Measurements from ENCODE around the gene PTPN3.
"Not testable (repeated sequence)": the region's sequence is repeated elsewhere in the genome, so short reads cannot be mapped to it uniquely, and the experiment has no call there.

Gene PTPN3

DNA sequence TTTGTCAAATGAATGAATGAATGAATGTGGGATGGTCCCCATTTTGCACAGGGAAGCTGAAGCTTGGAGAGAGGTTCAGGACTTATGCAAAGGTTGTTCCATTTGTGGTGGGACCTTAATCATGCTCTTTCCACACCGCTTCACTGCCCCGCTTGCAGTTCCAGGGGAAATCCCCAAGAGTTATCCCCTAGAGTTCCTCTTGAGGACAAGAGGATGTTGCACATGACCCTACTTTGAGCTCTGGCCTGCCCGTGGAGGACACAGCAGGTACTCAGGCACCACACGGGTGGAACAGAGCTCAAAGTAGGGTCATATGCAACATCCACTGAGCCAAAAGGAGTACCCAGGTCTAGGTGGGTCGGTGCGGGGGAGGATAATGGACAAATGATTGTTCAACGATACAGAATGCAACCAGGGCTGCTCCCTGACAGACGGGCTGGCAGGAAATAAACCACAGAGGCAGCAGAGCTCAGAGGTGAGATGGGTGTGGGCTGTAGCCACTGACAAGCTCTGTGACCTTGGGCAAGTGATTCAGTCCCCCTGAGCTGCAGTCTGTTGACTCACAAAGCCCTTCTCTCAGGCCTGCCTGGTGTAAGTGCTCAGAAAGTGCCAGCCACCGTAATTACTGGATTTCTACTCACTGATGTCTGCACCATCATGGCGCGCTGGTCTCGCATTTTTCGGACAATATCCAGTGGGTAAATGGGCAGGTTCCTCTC is 116.9 kb downstream of the PTPN3 start:
- no peaks in the 10 kb centered on the region for H3K36me3 Mint-ChIP-seq
- DNase-seq (peak; percentile 46), ATAC-seq (replicated peaks) (peak; percentile 86 to 87)
- peaks cover 9 to 14% of the 10 kb centered on the region in 2 donors for H3K4me1 Mint-ChIP-seq
- H3K27me3 Mint-ChIP-seq: peaks cover 28 to 35% of the 10 kb centered on the region in 2 donors
- peak overlapping the region in 1 of 2 donors; percentile 23 for H3K4me3 Mint-ChIP-seq
- H3K9me3 Mint-ChIP-seq: peaks cover 3 to 5% of the 10 kb centered on the region in 2 donors
- H3K27ac Mint-ChIP-seq: peak overlapping the region; percentile 85

DNA sequence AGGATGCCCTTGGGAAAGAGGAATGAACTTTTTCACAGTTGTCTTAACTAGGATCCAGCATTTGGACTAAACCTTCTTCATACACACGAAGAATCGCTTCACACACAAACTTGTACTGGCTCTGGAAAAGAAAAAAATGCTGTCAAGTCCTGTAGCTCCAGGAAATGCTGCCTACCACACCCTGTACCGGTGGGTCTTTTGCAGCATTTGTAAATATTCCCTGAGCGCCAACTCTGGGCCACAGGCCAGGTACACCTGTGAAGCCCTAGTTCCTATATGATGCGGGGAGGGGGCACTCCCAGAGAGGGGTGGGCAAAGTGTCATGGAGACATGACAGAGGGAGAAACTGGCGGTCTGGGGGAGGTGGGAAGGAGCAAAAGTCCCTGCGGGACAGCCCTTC is 118.6 kb downstream of the PTPN3 start:
- DNase-seq (no peak), ATAC-seq (replicated peaks) (no peak)
- no peaks in the 10 kb centered on the region for H3K36me3 Mint-ChIP-seq
- H3K9me3 Mint-ChIP-seq: peaks cover 3 to 5% of the 10 kb centered on the region in 2 donors
- H3K27me3 Mint-ChIP-seq: peaks cover 17 to 36% of the 10 kb centered on the region in 2 donors
- H3K4me1 Mint-ChIP-seq: peaks cover 9 to 14% of the 10 kb centered on the region in 2 donors
- H3K27ac Mint-ChIP-seq: no peak overlapping the region
- no peak overlapping the region for H3K4me3 Mint-ChIP-seq

DNA sequence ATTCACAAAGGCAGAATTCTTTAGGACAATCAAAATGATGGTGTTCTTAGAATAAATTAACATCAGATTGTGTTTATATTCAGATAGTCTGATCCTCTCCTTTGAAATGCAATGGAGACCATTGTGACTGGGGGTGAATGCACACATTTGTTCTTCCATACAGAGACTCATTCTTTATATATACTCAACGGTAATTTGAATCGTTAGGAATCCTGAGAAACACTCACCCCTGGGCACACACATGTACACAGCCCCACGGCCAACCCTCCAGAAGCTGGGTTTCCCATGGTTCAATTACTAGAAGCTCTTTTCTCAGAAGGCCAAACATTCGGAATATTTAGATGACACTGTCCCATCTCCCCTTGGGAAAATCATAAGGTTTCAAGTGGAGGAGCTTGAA is 119.8 kb downstream of the PTPN3 start:
- Mint-ChIP-seq H3K4me3 (no peak overlapping the region), H3K9me3 (peaks cover 3 to 7% of the 10 kb centered on the region in 2 donors), H3K4me1 (peaks cover 9 to 14% of the 10 kb centered on the region in 2 donors), H3K27me3 (peaks cover 17 to 31% of the 10 kb centered on the region in 2 donors), H3K36me3 (no peaks in the 10 kb centered on the region), H3K27ac (no peak overlapping the region)
- ATAC-seq (replicated peaks) (no peak), DNase-seq (no peak)

DNA sequence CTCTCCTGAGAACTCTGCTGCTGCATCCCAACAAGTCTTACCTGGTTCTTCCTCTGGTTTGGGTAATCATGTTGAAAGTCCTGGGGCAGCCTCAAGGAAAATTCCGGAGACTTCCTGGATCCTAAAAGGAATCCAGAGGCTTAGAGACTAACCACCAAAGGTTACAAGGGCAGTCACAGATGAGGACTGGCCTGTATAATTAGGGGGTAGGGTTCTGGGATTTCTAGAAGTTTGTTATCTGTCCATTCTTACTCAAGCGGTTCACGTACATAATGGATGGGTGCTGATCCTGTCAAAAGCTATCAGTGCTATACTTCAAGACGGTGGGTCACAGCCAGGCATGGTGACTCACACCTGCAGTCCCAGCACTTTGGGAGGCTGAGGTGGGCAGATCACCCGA is 125.9 kb downstream of the PTPN3 start:
- Mint-ChIP-seq H3K4me1 (no peaks in the 10 kb centered on the region), H3K9me3 (peaks cover 8 to 13% of the 10 kb centered on the region in 2 donors), H3K27me3 (peaks cover 19 to 25% of the 10 kb centered on the region in 2 donors), H3K27ac (no peak overlapping the region), H3K4me3 (no peak overlapping the region), H3K36me3 (peaks cover 0 to 3% of the 10 kb centered on the region in 2 donors)
- ATAC-seq (replicated peaks) (no peak), DNase-seq (no peak)

DNA sequence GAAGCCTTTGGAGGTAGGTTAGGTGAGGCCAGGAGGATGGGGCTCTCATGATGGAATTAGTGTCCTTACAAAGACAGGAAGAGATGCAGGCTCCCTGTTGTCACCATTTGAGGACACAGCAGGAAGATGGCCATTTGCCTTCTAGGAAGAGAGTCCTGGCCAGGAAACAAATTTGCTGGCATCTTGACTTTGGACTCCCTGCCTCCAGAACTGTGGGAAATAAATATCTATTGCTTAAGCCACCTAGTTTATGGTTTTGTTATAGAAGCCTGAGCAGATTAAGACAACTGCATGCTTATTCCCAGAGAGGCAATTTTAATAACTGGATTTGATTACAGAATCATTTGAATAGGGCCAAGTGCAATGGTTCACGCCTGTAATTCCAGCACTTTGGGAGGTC is 126.7 kb downstream of the PTPN3 start:
- ATAC-seq (replicated peaks): no peak
- no peak for DNase-seq
- Mint-ChIP-seq H3K4me1 (no peaks in the 10 kb centered on the region), H3K27me3 (peaks cover 21 to 25% of the 10 kb centered on the region in 2 donors), H3K4me3 (no peak overlapping the region), H3K27ac (no peak overlapping the region), H3K9me3 (peaks cover 8 to 13% of the 10 kb centered on the region in 2 donors), H3K36me3 (peaks cover 0 to 3% of the 10 kb centered on the region in 2 donors)

DNA sequence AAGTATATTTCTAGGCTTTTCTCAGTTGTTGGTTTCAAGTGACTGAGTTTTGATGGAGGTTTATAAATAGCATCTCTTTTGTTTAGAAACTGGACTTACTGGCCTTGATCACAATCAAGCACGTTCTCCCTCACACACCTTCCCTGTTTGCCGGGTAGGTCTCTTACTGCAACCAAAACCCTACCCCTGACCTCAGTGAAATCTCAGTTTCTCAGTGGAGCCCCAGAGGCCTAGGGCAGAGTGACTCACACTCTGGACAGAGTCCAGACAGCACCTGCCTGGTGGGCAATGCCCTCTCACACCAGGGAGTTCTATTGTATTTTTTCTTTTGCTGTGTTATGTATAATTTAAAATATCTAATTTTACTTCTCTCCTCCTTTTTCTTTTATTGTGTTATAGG is 128.8 kb downstream of the PTPN3 start:
- Mint-ChIP-seq H3K4me3 (no peak overlapping the region), H3K9me3 (peaks cover 8 to 13% of the 10 kb centered on the region in 2 donors), H3K4me1 (no peaks in the 10 kb centered on the region), H3K27me3 (peaks cover 14 to 35% of the 10 kb centered on the region in 2 donors), H3K27ac (no peak overlapping the region), H3K36me3 (peaks cover 0 to 3% of the 10 kb centered on the region in 2 donors)
- ATAC-seq (replicated peaks) (no peak), DNase-seq (no peak)

DNA sequence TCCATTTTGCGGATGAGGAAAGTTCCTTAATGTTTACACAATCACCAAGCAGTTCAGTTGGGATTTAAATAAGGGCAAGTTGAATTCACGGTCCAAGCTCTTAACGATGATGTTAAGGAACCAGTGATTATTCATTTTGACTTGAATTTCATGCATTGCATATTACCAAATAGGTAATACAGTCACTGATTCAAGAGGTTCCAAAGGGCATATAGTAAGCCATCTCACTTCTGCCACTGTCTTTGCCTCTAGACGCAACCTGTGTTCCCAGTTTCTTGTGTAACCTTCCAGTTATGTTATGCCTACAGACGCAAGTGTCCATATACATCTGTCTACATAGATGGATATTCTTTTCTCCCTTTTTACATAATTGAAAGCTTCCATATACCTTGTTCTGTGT is 137.3 kb downstream of the PTPN3 start:
- no peak overlapping the region for H3K27ac Mint-ChIP-seq
- ATAC-seq (replicated peaks) (no peak), DNase-seq (no peak)
- H3K9me3 Mint-ChIP-seq: peaks cover 0 to 1% of the 10 kb centered on the region in 2 donors
- peaks cover 13 to 26% of the 10 kb centered on the region in 2 donors for H3K27me3 Mint-ChIP-seq
- H3K4me3 Mint-ChIP-seq: no peak overlapping the region
- no peaks in the 10 kb centered on the region for H3K4me1 Mint-ChIP-seq
- no peaks in the 10 kb centered on the region for H3K36me3 Mint-ChIP-seq

DNA sequence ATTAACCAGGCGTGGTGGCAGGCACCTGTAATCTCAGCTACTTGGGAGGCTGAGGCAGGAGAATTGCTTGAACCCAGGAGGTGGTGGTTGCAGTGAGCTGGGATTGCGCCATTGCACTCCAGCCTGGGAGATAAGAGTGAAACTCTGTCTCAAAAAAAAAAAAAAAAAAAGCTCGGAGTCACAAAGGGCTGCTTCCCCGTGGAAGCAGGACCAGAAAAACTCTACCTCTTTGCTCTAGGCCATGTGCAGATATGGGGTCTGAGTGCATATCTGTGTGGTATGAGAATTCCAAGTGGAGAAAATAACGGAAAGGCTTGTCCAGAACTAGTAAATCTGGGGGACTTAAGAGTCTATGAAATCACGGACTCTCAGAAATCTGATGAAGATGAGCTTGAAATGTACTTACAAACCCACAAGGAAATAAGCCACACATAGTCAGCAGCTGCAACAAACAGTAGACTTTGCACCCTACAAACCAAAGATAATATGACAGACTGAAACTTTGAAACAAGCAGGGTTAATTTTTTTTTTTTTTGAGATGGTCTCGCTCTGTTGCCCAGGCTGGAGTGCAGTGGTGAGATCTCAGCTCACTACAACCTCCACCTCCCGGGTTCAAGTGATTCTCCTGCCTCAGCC is 139.0 kb downstream of the PTPN3 start:
- not testable (repeated sequence) for H3K27ac Mint-ChIP-seq; DNase-seq; ATAC-seq (replicated peaks); H3K4me1 Mint-ChIP-seq; H3K4me3 Mint-ChIP-seq; H3K36me3 Mint-ChIP-seq; H3K9me3 Mint-ChIP-seq
- H3K27me3 Mint-ChIP-seq: peaks cover 18 to 29% of the 10 kb centered on the region in 2 donors

DNA sequence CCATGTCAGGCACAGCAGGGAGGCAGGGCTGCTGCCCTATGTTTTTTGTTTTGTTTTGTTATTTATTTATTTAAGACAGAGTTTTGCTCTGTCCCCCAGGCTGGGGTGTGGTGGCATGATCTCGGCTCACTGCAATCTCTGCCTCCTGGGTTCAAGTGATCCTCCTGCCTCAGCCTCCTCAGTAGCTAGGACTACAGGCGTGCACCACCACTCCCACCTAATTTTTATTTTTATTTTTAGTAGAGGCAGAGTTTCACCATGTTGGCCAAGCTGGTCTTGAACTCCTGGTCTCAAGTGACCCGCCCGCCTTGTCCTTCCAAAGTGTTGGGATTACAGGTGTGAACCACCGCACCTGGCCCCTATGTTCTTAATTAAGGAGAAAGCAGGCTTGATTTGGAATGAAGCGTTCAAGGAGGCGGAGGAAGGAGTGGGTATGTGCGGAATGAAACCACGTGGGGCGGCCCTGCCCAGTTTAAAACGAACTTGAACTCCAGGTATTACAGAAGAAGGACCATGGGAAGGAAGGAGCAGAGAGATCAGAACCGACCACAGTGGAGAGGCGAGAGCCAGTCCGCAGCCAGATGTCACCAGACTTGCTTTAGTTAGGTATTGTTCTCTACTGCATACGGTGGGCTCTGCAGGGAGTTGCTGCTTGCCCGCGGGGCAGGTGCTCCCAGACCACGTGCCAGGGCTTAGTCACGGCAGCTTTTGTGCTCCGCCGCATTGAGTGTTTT is 142.4 kb downstream of the PTPN3 start:
- Mint-ChIP-seq H3K27me3 (peaks cover 16 to 31% of the 10 kb centered on the region in 2 donors), H3K27ac (no peak overlapping the region), H3K4me1 (no peaks in the 10 kb centered on the region), H3K9me3 (peaks cover 3 to 4% of the 10 kb centered on the region in 2 donors), H3K36me3 (no peaks in the 10 kb centered on the region), H3K4me3 (no peak overlapping the region)
- DNase-seq (no peak), ATAC-seq (replicated peaks) (no peak)

DNA sequence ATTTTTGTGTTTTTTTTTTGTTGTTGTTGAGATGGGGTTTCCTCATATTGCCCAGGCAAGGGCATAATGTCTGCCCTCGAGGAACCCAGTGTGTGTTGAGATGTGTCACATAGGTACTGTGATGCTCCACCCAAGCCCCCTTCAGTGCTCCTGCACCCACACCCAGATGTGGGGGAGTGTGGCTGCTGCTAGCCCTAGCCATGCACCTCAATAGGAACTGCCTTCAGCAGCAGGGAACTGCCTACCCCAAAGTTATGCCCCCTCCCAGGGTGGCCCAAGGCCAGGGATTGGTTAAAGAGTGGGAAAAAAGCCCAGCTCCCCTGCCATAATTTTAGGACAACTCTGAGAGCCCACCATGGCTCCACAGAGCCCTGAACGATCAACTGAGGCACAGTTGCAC is 143.9 kb downstream of the PTPN3 start:
- no peaks in the 10 kb centered on the region for H3K36me3 Mint-ChIP-seq

DNA sequence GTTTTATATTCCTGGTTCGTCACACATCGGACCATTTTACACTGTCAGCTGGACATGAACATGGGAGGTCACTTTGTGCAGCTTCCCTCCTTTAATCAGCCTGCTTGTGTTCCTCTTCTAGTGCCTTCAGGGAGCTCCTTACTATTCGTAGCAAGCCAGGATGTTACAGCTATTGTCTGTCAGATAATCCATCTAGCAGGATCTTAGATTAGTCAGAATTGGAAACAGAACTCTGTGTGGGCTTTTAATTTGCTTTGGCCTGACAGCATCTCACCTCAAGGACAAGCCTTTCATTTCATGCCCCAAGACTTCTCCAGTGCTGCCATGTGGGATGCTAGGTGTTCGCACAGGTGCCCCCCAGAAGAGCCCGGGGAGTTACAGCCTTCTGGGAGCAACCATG is 147.1 kb downstream of the PTPN3 start:
- peaks cover 3 to 4% of the 10 kb centered on the region in 2 donors for H3K9me3 Mint-ChIP-seq
- no peak overlapping the region for H3K27ac Mint-ChIP-seq
- H3K27me3 Mint-ChIP-seq: peaks cover 12 to 22% of the 10 kb centered on the region in 2 donors
- DNase-seq (no peak), ATAC-seq (replicated peaks) (no peak)
- H3K36me3 Mint-ChIP-seq: no peaks in the 10 kb centered on the region
- no peaks in the 10 kb centered on the region for H3K4me1 Mint-ChIP-seq
- H3K4me3 Mint-ChIP-seq: no peak overlapping the region

More for the DNA sequence above, 143.9 kb downstream of the PTPN3 start:
- no peaks in the 10 kb centered on the region for H3K4me1 Mint-ChIP-seq
- peaks cover 3 to 4% of the 10 kb centered on the region in 2 donors for H3K9me3 Mint-ChIP-seq
- ATAC-seq (replicated peaks): no peak
- DNase-seq: no peak
- no peak overlapping the region for H3K4me3 Mint-ChIP-seq
- no peak overlapping the region for H3K27ac Mint-ChIP-seq
- peaks cover 16 to 31% of the 10 kb centered on the region in 2 donors for H3K27me3 Mint-ChIP-seq

DNA sequence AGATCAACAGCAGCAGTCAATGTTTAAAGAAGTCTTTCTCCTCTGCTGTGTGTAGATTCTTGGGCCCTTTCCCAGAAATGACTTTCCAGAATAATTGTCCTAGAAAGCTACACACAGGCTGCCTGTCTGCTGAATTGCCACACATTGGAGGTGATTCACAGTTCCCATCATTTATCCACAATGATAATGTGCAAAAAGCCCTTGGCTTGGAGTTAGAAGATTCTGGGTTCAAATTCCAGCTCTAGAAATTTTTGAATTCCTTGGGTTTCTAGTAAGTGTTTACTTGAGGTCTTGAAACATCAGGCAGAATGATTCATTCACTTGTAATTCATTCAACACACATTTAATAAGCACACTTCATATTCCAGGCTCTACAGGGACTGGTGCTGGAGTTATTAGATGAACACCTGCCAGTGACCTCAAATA is 148.7 kb downstream of the PTPN3 start:
- DNase-seq (no peak), ATAC-seq (replicated peaks) (no peak)
- Mint-ChIP-seq H3K27ac (no peak overlapping the region), H3K4me3 (no peak overlapping the region), H3K4me1 (no peaks in the 10 kb centered on the region), H3K36me3 (no peaks in the 10 kb centered on the region), H3K27me3 (peaks cover 6 to 9% of the 10 kb centered on the region in 2 donors), H3K9me3 (peaks cover 0 to 1% of the 10 kb centered on the region in 2 donors)

DNA sequence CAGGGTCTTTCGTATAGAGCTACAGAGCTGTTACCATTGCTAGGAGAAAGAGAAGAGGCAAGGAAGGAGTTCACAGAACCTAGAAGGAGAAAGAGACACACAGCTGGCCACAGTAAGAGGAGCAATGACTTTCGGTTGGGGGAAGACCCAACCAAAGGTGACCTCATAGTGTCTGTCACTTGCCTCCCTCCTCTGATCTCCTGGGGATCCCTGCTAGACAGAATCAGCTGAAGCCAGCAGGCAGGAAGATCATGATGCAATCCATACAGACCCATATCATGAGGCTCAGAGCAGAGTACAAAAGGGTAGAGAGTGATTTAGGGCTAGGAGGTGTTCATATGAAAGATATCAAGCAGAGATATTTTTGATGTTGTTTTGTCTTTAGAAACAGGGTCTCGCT is 151.2 kb downstream of the PTPN3 start:
- DNase-seq (no peak), ATAC-seq (replicated peaks) (no peak)
- Mint-ChIP-seq H3K36me3 (no peaks in the 10 kb centered on the region), H3K4me3 (no peak overlapping the region), H3K4me1 (no peaks in the 10 kb centered on the region), H3K27me3 (no peaks in the 10 kb centered on the region), H3K27ac (no peak overlapping the region), H3K9me3 (no peaks in the 10 kb centered on the region)

DNA sequence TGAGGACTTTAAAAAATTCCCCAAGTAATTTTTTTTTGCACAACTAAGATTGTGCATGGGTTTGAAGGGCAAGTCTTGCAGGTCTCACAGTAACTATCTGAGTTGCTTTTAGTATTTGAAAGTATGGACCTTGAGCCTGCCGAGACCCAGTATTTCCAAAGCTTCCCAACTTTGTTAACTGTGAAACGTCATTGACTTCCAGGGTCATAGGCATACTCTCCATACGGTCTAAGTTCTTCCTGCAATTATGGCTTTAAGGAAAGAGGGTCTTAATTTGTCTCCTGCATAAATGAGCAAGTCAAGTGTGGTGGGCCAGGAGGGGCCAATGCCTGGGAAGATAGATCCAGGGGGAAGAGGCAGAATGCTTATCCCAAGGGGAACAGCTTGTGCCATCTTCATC is 153.2 kb downstream of the PTPN3 start:
- Mint-ChIP-seq H3K4me1 (no peaks in the 10 kb centered on the region), H3K4me3 (no peak overlapping the region), H3K27me3 (no peaks in the 10 kb centered on the region), H3K36me3 (no peaks in the 10 kb centered on the region), H3K27ac (no peak overlapping the region), H3K9me3 (no peaks in the 10 kb centered on the region)
- ATAC-seq (replicated peaks) (no peak), DNase-seq (no peak)
